WERI-Rb-1 (cell line): Measurements from ENCODE around the gene NPB.

ENCODE experiments used
- DNase-seq: peaks from one replicate; pipeline ENCODE4 v3.0.0-alpha.2; 2020
- H3K27ac ChIP-seq: fragments of 250-450 bp; sonication (Bioruptor Pico); 2 replicates; pipeline ENCODE4 v1.5.1; 2020; ENCODE audit warnings: mild to moderate bottlenecking, moderate library complexity
- H3K27me3 ChIP-seq: fragments of 250-450 bp; sonication (Bioruptor Pico); 2 replicates; pipeline ENCODE4 v1.5.1; 2021; ENCODE audit warnings: mild to moderate bottlenecking, low read depth, moderate library complexity; ENCODE audit not compliant: insufficient read depth, severe bottlenecking
- H3K36me3 ChIP-seq: fragments of 250-450 bp; sonication (Bioruptor Pico); 2 replicates; pipeline ENCODE4 v1.5.1; 2020; ENCODE audit warnings: mild to moderate bottlenecking, moderate library complexity
- H3K4me3 ChIP-seq: 2 replicates; pipeline ENCODE4 v1.5.1; 2011; ENCODE audit warnings: low read depth, mild to moderate bottlenecking, control low read depth, low read length
- H3K9me3 ChIP-seq: fragments of 250-450 bp; sonication (Bioruptor Pico); 2 replicates; pipeline ENCODE4 v1.5.1; 2021; ENCODE audit warnings: mild to moderate bottlenecking, moderate library complexity; ENCODE audit not compliant: severe bottlenecking
- CTCF ChIP-seq: IDR thresholded peaks from 2 replicates; pipeline ENCODE4 v1.5.1; 2011; ENCODE audit warnings: low read depth, mild to moderate bottlenecking, control low read depth, inconsistent platforms, low read length

The NPB gene

GRCh38 chr17:81926451-81927151, 24.6 kb downstream of the NPB start:
- H3K4me3 ChIP-seq = peak overlapping the region; percentile 70
- H3K27me3 ChIP-seq = no peaks in the 10 kb centered on the region
- peaks cover 21% of the 10 kb centered on the region for H3K36me3 ChIP-seq
- peak overlapping the region; percentile 75 for H3K27ac ChIP-seq
- DNase-seq = peak; percentile 71
- no peaks in the 10 kb centered on the region for H3K9me3 ChIP-seq
- TF ChIP-seq CTCF = no peak

GRCh38 chr17:81927152-81927652, 25.2 kb downstream of the NPB start:
- no peaks in the 10 kb centered on the region for H3K9me3 ChIP-seq
- DNase-seq = no peak
- peak overlapping the region; percentile 75 for H3K27ac ChIP-seq
- peaks cover 16% of the 10 kb centered on the region for H3K36me3 ChIP-seq
- H3K27me3 ChIP-seq = no peaks in the 10 kb centered on the region
- peak overlapping the region; percentile 70 for H3K4me3 ChIP-seq
- 0 out of 2 replicates have a peak, but pooled peaks have one; percentile 2 for TF ChIP-seq CTCF

GRCh38 chr17:81927653-81928543, 25.9 kb downstream of the NPB start, which contains the start of gene MAFG:
Gene MAFG, minus strand, starts transcription at chr17:81927735. Its CDS starts 4,550 bp downstream, at chr17:81923185.
- Histone ChIP-seq H3K4me3 (peak within 1 kb of the TSS; percentile 70), H3K27ac (peak within 1 kb of the TSS; percentile 78), H3K27me3 (no peaks in the 10 kb centered on the region), H3K36me3 (peaks cover 14% of the 10 kb centered on the region), H3K9me3 (no peaks in the 10 kb centered on the region)
- TF ChIP-seq CTCF = peak; percentile 77
- DNase-seq = peak; percentile 94

- Histone ChIP-seq H3K27me3 (no peaks in the 10 kb centered on the region), H3K9me3 (no peaks in the 10 kb centered on the region), H3K27ac (peak overlapping the region; percentile 78), H3K36me3 (peaks cover 22% of the 10 kb centered on the region), H3K4me3 (peak overlapping the region; percentile 57)
- DNase-seq = no peak
- TF ChIP-seq CTCF = no peak
Observed at GRCh38 chr17:81928544-81929252, 26.7 kb downstream of the NPB start.

- no peak for DNase-seq
- H3K36me3 ChIP-seq = peaks cover 30% of the 10 kb centered on the region
- no peak overlapping the region for H3K27ac ChIP-seq
- no peak for TF ChIP-seq CTCF
- no peak overlapping the region for H3K4me3 ChIP-seq
- H3K27me3 ChIP-seq = no peaks in the 10 kb centered on the region
- no peaks in the 10 kb centered on the region for H3K9me3 ChIP-seq
Observed at GRCh38 chr17:81929253-81930141, 27.5 kb downstream of the NPB start.
